Breast epithelium (tissue), 4 donors: Measurements from ENCODE around the gene DCBLD1. TPM values are rescaled to one million over a fixed set of nuclear protein-coding genes. Genes with fewer than 3 reads are reported as not detected.

ENCODE experiments used
- DNase-seq, 2 donors: peaks; one replicate each; pipeline ENCODE4 v3.0.0-alpha.2; 2019; ENCODE audit warnings: low spot score in 2 of 2
- H3K27ac ChIP-seq, 2 donors: fragments of 200-600 bp; sonication (generic) in 1 of 2; one replicate each; pipeline ENCODE4 v1.5.1; 2016 to 2019; ENCODE audit warnings: mild to moderate bottlenecking in 1 of 2
- H3K27me3 ChIP-seq, 2 donors: fragments of 200-600 bp; sonication (generic) in 1 of 2; one replicate each; pipeline versions ENCODE4 v1.5.1 to v1.6.0; 2017 to 2019; ENCODE audit warnings: control low read depth in 1 of 2, mild to moderate bottlenecking in 1 of 2
- H3K36me3 ChIP-seq: fragments of 200-600 bp; one replicate; pipeline ENCODE4 v1.5.1; 2019
- H3K4me1 ChIP-seq, 2 donors: fragments of 200-600 bp; sonication (generic); one replicate each; pipeline ENCODE4 v1.5.1; 2016 to 2019; ENCODE audit warnings: control low read depth in 1 of 2
- H3K4me3 ChIP-seq, 3 donors: fragments of 200-600 bp; sonication (generic); 1 replicate in 2 of 3; 2 replicates in 1 of 3; pipeline ENCODE4 v1.5.1; 2016 to 2019; ENCODE audit warnings: mild to moderate bottlenecking in 3 of 3, moderate library complexity in 2 of 3
- H3K9me3 ChIP-seq, 2 donors: fragments of 200-600 bp; sonication (generic) in 1 of 2; one replicate each; pipeline ENCODE4 v1.5.1; 2016 to 2019; ENCODE audit warnings: control low read depth in 1 of 2
- POLR2A ChIP-seq: fragments of 450-650 bp; IDR thresholded peaks from one replicate; pipeline ENCODE4 v1.6.1; 2016; ENCODE audit warnings: antibody characterized with exemption, mild to moderate bottlenecking, moderate library complexity
- POLR2AphosphoS5 ChIP-seq, 3 donors: sonication (generic); formaldehyde crosslinking; IDR thresholded peaks; one replicate each; pipeline ENCODE4 v1.6.1; 2017; ENCODE audit warnings: antibody characterized with exemption in 3 of 3
- intact Hi-C: fragments of 100-400 bp; cut with DNase I; formaldehyde crosslinking; loops from one replicate; pipeline ENCODE4 v1.15.1; 2023; ENCODE audit warnings: low total_unique reads
- total RNA-seq, 3 donors: library from RNA; depleted of rRNA; stranded (reverse); fragments of >200 nt; gene quantifications; one replicate each; pipeline ENCODE4 v1.1.0, GENCODE V29; 2016
- TF ChIP-seq, protein P1 (sequence below), 3 donors: fragments of 450-650 bp; IDR thresholded peaks; one replicate each; pipeline ENCODE4 v1.5.1; 2016 to 2017; ENCODE audit warnings: antibody characterized with exemption in 3 of 3, mild to moderate bottlenecking in 3 of 3, moderate library complexity in 3 of 3

The DCBLD1 gene
- total RNA-seq, 3 donors from 2014 or later = 10.4 to 16.0 (median 11.8) TPM

DNA sequence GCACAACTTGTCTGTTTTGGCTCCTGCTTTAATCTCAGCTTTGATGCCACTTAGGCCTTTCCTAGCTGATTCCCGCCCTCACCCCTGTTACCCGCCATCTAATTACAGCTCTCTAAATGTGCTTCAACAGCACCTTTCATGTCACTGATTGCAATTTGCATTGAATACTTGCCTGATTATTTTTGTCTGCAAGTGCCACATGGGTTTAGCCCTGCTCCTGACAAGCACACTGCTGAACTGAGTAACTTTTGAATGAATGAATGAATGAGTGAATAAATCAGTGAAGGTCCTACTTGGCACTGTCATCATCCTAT is 591 bp upstream of the DCBLD1 start:
- Histone ChIP-seq H3K36me3 (no peaks in the 10 kb centered on the region), H3K9me3 (no peaks in the 10 kb centered on the region), H3K4me1 (no peaks in the 10 kb centered on the region), H3K4me3 (peak overlapping the region; percentile 62 to 78 (median 76)), H3K27me3 (no peaks in the 10 kb centered on the region), H3K27ac (peak overlapping the region; percentile 23 to 85)
- TF ChIP-seq, protein P1, sequence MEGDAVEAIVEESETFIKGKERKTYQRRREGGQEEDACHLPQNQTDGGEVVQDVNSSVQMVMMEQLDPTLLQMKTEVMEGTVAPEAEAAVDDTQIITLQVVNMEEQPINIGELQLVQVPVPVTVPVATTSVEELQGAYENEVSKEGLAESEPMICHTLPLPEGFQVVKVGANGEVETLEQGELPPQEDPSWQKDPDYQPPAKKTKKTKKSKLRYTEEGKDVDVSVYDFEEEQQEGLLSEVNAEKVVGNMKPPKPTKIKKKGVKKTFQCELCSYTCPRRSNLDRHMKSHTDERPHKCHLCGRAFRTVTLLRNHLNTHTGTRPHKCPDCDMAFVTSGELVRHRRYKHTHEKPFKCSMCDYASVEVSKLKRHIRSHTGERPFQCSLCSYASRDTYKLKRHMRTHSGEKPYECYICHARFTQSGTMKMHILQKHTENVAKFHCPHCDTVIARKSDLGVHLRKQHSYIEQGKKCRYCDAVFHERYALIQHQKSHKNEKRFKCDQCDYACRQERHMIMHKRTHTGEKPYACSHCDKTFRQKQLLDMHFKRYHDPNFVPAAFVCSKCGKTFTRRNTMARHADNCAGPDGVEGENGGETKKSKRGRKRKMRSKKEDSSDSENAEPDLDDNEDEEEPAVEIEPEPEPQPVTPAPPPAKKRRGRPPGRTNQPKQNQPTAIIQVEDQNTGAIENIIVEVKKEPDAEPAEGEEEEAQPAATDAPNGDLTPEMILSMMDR (IDR thresholded peaks at IDR 0.05) = no peak
- TF ChIP-seq POLR2AphosphoS5 (IDR thresholded peaks at IDR 0.05) (no peak), POLR2A (no peak)
- intact Hi-C loops = no loop called here
- no peak for DNase-seq

DNA sequence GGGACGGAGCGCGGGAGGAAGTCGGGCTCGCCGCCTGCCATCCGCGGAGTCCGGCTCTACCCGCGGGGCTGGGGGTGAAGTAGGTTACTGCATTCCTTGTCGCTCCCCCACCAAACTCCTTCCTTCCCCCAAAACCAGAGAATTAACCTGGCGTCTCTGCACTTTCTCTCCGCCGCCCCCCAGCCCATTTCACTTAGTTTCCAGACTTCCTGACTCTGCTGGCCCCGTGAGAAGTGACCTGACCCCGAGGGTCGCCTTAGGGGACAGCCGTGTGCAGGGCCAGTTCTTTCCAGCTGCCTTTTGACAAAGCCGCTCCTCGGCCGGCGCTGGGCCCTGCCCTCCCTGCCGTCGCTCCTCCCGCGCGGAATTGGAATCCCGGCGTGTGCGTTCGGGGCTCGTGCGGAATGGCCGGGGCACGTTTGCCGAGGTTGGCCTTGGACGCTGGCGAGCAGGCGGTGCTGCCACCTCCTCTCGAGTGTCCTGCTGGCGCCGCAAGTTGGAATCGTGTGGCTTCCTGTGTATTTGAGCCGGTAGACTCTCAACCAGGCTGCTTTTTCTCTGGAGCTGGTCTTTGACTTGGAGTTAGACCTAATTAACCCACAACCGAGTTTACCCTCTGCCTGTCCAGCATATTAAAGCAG is 650 bp downstream of the DCBLD1 start:
- intact Hi-C loops = no loop called here
- Histone ChIP-seq H3K27ac (peak overlapping the region; percentile 77 to 85), H3K9me3 (no peaks in the 10 kb centered on the region), H3K27me3 (no peaks in the 10 kb centered on the region), H3K4me1 (no peaks in the 10 kb centered on the region), H3K36me3 (no peaks in the 10 kb centered on the region), H3K4me3 (peak overlapping the region; percentile 62 to 78 (median 76))
- peak; percentile 27 to 53 for DNase-seq
- TF ChIP-seq POLR2AphosphoS5 (IDR thresholded peaks at IDR 0.05) (no peak), POLR2A (no peak)
- TF ChIP-seq, protein P1 (IDR thresholded peaks at IDR 0.05) = no peak

DNA sequence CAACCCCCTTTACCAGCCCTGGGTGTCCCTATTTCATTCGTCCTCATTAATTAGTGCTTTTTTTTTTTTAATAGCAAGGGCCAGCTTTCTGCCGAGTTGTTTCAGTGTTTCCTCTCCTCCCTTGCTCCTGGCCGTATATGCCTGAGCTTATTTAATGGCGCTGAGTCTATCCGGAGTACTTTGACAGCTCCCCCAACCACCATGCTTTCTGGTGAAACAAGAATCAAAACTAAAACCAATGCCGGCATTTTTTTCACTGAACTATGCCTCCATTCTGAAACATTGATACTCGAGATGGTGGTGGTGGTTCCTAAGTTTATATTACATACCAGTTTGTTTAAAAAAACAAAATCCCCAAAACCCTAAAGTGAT is 1.2 kb downstream of the DCBLD1 start:
- H3K4me3 ChIP-seq = peak overlapping the region; percentile 62 to 78 (median 76)
- H3K9me3 ChIP-seq = no peaks in the 10 kb centered on the region
- H3K27ac ChIP-seq = peak overlapping the region; percentile 77 to 85
- H3K27me3 ChIP-seq = no peaks in the 10 kb centered on the region
- H3K4me1 ChIP-seq = no peaks in the 10 kb centered on the region
- TF ChIP-seq POLR2AphosphoS5 (IDR thresholded peaks at IDR 0.05) = no peak
- TF ChIP-seq, protein P1 (IDR thresholded peaks at IDR 0.05) = no peak
- TF ChIP-seq POLR2A = no peak
- DNase-seq = no peak
- intact Hi-C loops = no loop called here
- H3K36me3 ChIP-seq = no peaks in the 10 kb centered on the region

DNA sequence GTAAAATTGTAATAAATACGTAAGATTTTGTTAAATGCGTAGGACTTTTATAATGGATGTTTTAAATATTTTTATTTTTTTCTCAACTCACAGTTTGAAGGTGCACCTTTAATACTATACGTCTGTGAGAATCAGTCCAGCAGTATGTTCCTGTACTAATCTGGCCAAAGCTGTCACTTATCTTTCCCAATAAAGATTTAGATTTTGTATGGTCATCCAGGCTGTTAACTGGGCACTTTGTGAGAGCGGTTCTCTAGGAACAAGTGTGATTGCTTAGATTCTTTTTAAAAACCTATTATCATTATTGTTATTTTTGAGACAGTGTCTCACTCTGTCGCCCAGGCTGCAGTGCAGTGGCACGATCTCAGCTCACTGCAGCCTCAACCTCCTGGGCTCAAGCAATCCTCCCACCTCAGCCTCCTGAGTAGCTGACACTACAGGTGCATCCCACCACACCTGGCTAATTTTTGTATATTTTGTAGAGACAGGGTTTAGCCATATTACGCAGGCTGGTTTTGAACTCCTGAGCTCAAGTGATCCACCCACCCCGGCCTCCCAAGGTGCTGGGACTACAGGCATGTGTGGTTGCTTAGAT is 1.7 kb downstream of the DCBLD1 start:
- H3K4me3 ChIP-seq = peak overlapping the region; percentile 62 to 78 (median 76)
- H3K36me3 ChIP-seq = no peaks in the 10 kb centered on the region
- no peaks in the 10 kb centered on the region for H3K4me1 ChIP-seq
- H3K9me3 ChIP-seq = no peaks in the 10 kb centered on the region
- no peaks in the 10 kb centered on the region for H3K27me3 ChIP-seq
- TF ChIP-seq, protein P1 (IDR thresholded peaks at IDR 0.05) = no peak
- TF ChIP-seq POLR2A = no peak
- no peak for TF ChIP-seq POLR2AphosphoS5 (IDR thresholded peaks at IDR 0.05)
- intact Hi-C loops = no loop called here
- DNase-seq = no peak
- H3K27ac ChIP-seq = peak overlapping the region in 1 of 2 donors; percentile 85

DNA sequence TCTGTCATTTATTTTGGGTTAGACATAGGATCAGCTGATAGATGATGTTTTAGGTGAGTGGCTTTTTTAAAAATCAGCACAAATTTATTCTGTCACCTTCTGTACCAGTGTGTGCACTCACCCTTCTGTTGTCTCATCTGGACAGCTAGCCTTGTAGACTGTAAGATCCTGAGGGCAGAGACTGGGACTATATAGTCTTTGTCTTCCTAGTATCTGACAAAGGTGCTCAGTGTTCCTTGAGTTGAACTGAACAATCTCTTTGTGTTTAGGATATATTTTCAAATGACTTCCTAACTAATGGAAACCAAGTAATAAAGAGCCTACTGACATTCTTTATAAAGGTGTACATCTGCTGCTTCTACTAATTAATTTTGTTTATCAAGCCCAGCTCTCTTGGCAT is 3.0 kb downstream of the DCBLD1 start:
- intact Hi-C loops = no loop called here
- no peak overlapping the region for H3K27ac ChIP-seq

More for the DNA sequence above, 3.0 kb downstream of the DCBLD1 start:
- Histone ChIP-seq H3K4me3 (no peak overlapping the region), H3K36me3 (no peaks in the 10 kb centered on the region), H3K4me1 (no peaks in the 10 kb centered on the region), H3K27me3 (no peaks in the 10 kb centered on the region), H3K9me3 (no peaks in the 10 kb centered on the region)
- TF ChIP-seq, protein P1 (IDR thresholded peaks at IDR 0.05) = no peak
- TF ChIP-seq POLR2AphosphoS5 (IDR thresholded peaks at IDR 0.05) = no peak
- no peak for TF ChIP-seq POLR2A
- DNase-seq = no peak
